Skeletal muscle satellite cell (primary cell): ENCODE measurements around the gene HCN1.

Experiments used
- H3K27me3 ChIP-seq: 2 replicates; pipeline ENCODE4 v1.7.0; 2013; ENCODE audit warnings: low read length; ENCODE audit not compliant: control insufficient read depth, insufficient read depth
- H3K36me3 ChIP-seq: 2 replicates; pipeline ENCODE4 v1.7.0; 2013; ENCODE audit warnings: mild to moderate bottlenecking, control low read depth, low read length; ENCODE audit not compliant: insufficient read depth
- H3K4me1 ChIP-seq: 2 replicates; pipeline ENCODE4 v1.7.0; 2013; ENCODE audit warnings: low read length; ENCODE audit not compliant: control insufficient read depth, insufficient read depth
- H3K4me2 ChIP-seq: 2 replicates; pipeline ENCODE4 v1.7.0; 2013; ENCODE audit warnings: mild to moderate bottlenecking, low read length
- H3K4me3 ChIP-seq: 2 replicates; pipeline ENCODE4 v1.7.0; 2013; ENCODE audit warnings: low read length
- H3K9ac ChIP-seq: 2 replicates; pipeline ENCODE4 v1.7.0; 2013; ENCODE audit warnings: mild to moderate bottlenecking, low read depth, low read length, moderate library complexity
- H3K9me3 ChIP-seq: replicated peaks from 2 replicates; pipeline ENCODE4 v1.7.0; 2013; ENCODE audit warnings: mild to moderate bottlenecking, control low read depth, low read length

HCN1 gene

DNA sequence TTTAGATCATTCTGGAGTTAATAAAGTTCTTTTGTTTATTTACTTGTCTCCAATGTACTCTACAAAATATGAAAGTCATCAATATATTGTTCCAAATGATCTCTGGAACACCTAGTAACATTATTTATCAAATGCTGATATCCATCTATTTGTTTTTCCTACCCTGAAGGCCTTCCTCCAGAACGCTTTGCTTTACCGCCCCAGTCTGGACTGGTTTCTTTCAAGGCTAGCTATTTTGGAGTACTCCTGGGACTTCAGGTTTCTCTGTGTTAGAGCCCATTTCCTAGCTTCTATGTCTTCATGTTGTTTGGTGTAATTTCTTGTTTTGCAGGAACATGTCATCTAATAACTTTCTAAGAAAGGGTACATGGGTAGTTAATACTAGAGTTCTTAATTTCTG, 9.6 kb downstream of the HCN1 start:
- no peak overlapping the region for H3K4me2 ChIP-seq
- no peaks in the 10 kb centered on the region for H3K9me3 ChIP-seq
- H3K4me1 ChIP-seq, result no peaks in the 10 kb centered on the region
- H3K4me3 ChIP-seq, result no peak overlapping the region
- H3K36me3 ChIP-seq, result no peaks in the 10 kb centered on the region
- H3K9ac ChIP-seq, result no peak overlapping the region
- no peaks in the 10 kb centered on the region for H3K27me3 ChIP-seq

DNA sequence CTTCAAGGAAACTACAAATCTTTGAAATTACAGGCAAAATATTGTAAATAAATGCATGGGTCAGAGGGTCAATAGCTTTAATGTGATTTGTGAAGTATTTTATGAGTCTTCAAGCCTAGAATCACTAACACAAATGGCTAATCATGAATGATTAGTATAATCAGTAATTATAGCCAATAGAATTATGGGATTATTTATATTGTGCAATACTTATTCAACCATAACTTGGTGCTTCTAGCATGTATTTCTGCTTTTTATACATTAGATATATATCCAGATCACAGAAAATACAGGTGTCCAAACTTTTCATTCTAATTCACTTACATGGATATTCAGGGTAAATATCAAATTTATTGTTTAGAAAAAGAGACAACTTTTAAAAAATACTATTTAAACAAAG, 12.1 kb downstream of the HCN1 start:
- Histone ChIP-seq H3K4me2 (no peak overlapping the region), H3K27me3 (no peaks in the 10 kb centered on the region), H3K4me3 (no peak overlapping the region), H3K9me3 (peaks cover 3% of the 10 kb centered on the region), H3K36me3 (no peaks in the 10 kb centered on the region), H3K9ac (no peak overlapping the region), H3K4me1 (no peaks in the 10 kb centered on the region)

DNA sequence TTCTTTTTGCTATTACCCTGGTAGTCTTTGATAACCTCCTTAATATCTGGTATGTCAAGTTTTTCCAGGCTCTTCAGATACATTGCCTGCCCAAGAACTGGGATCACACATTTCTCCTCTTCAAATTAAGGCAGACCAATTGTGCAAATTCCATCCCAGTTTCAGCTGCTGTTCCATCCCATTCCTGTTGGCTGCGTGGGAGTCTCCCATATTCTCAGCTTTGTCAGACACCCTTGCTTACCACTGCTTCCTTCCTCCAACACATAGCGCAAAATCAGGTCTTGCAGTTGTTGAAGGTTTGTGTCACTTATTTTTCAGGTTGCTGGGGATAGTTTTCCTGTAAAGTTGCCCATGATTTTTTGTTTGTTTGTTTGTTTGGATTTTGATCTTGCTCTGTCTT, 15.2 kb downstream of the HCN1 start:
- Histone ChIP-seq H3K27me3 (no peaks in the 10 kb centered on the region), H3K4me1 (no peaks in the 10 kb centered on the region), H3K9me3 (peaks cover 3% of the 10 kb centered on the region), H3K4me2 (no peak overlapping the region), H3K36me3 (no peaks in the 10 kb centered on the region), H3K9ac (no peak overlapping the region), H3K4me3 (no peak overlapping the region)

DNA sequence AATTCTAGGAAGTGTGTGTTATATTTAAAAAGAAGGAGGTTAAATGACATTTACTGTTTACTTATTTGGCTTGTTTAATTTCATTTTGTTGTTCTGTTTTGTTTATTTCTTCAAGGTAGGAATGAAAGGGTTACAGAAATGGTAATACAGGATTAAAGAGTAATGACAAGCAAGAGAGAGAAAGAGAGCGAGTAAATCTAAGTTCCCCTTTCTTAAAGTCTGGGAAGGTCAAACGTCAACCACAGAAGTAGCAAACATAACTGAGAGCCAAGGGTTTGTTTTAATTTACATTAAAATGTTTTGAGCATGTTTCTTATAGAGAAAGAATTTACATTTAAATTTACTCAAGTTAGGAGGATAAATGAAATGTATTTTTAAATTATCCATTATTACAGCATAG, 18.7 kb downstream of the HCN1 start:
- Histone ChIP-seq H3K27me3 (no peaks in the 10 kb centered on the region), H3K9me3 (peaks cover 3% of the 10 kb centered on the region), H3K4me3 (no peak overlapping the region), H3K36me3 (no peaks in the 10 kb centered on the region), H3K4me2 (no peak overlapping the region), H3K9ac (no peak overlapping the region), H3K4me1 (no peaks in the 10 kb centered on the region)

DNA sequence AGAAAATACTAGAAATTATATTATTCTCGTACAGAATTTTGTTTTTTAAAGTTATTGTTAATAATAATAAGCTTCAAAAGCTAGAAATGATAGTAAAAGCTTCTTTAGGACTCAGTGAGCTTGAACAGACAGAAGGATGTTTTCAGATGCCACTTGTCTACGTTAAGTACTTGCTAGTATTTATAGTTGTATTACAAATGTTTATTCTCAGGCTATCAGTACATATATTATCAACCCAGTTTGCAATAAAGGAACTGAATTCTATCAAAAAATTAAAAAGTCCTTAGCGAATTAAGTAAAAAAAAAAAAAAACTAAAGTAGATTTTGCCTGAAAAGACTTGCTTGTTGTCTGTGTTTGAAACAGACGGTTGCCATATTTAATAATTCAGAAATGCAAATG, 23.9 kb downstream of the HCN1 start:
- H3K4me2 ChIP-seq, result no peak overlapping the region
- H3K36me3 ChIP-seq, result no peaks in the 10 kb centered on the region
- no peak overlapping the region for H3K9ac ChIP-seq
- H3K27me3 ChIP-seq, result no peaks in the 10 kb centered on the region
- H3K9me3 ChIP-seq, result no peaks in the 10 kb centered on the region
- no peaks in the 10 kb centered on the region for H3K4me1 ChIP-seq
- no peak overlapping the region for H3K4me3 ChIP-seq

DNA sequence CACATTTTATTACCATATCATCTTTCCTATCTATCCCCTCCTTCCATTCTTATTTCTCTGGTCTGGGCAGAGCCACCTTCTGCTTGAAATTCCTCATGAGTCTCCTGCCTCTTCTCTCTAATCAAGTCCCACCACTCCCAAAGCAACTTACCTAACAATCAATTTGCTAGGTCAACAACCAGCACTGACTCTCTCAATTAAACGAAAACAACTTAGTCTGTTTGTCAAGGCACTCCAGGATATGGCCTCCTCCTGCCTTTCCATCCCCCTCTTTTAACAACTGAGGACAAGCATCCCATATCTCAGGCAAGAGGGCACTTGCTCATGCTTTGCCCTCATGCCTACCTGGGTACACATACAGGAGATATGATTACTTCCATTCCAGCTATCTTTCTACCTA, 47.4 kb downstream of the HCN1 start:
- Histone ChIP-seq H3K9ac (no peak overlapping the region), H3K4me1 (no peaks in the 10 kb centered on the region), H3K9me3 (peaks cover 4% of the 10 kb centered on the region), H3K4me3 (no peak overlapping the region), H3K4me2 (no peak overlapping the region), H3K27me3 (no peaks in the 10 kb centered on the region), H3K36me3 (no peaks in the 10 kb centered on the region)

DNA sequence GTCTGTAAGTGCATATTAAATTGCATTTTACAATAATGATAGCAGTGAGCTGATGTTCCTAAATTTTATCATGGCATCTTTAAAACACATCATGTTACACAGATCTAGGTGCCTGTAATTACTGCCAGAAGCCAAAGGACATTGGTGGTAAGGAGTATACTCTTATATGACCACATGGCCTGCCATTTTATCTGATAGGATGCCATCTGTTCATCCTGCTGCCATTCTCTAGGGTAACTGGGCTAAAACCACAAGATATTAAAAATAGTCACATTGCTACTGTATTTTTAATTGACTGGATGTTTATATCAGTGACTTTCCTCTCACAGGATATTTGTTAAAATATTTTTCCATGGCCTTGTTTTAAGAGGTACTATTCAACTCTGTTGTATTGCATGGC, 53.1 kb downstream of the HCN1 start:
- Histone ChIP-seq H3K4me1 (no peaks in the 10 kb centered on the region), H3K4me3 (no peak overlapping the region), H3K27me3 (no peaks in the 10 kb centered on the region), H3K9ac (no peak overlapping the region), H3K9me3 (peaks cover 4% of the 10 kb centered on the region), H3K36me3 (no peaks in the 10 kb centered on the region), H3K4me2 (no peak overlapping the region)

DNA sequence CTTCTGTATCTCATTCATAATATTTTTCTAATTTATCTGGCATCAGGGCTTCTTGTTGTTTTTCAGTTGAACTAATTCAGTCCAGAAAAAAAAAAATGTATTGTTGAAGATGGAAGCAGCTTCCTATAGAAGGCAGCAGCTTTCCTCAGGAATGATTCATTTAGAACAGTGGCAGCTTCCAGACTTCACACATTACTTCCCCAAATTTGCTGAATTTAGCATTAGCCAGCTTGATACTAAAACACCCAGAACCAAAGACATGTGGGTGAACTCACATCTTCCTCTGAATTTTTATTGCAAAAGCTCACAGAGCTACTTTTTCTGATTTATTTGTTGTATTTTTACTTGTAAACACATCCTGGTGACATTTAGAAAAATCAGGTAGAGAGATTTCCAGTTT, 53.8 kb downstream of the HCN1 start:
- Histone ChIP-seq H3K27me3 (no peaks in the 10 kb centered on the region), H3K9me3 (no peaks in the 10 kb centered on the region)

DNA sequence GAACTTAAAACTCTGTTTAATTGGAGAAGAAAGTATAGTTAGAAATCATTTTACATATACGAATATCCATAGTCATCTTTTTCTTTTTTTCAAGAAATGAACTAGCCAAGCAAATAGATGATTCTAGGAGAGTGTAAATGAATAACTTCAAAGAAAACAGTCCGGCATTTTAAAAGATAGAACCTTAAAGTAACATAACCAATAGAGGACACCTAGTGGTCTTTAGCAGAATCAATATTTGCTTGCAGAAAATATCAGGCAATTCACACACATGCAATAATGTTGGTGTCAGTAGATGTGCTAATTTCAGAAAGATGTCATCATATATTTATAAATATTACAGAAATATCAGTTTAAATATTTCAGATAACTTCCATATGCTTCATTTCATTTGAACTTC, 57.1 kb downstream of the HCN1 start:
- H3K4me1 ChIP-seq, result no peaks in the 10 kb centered on the region
- no peaks in the 10 kb centered on the region for H3K27me3 ChIP-seq
- no peak overlapping the region for H3K9ac ChIP-seq
- H3K4me3 ChIP-seq, result no peak overlapping the region
- H3K4me2 ChIP-seq, result no peak overlapping the region
- H3K36me3 ChIP-seq, result no peaks in the 10 kb centered on the region
- peaks cover 6% of the 10 kb centered on the region for H3K9me3 ChIP-seq

More for the DNA sequence above, 53.8 kb downstream of the HCN1 start:
- H3K4me1 ChIP-seq, result no peaks in the 10 kb centered on the region
- H3K4me3 ChIP-seq, result no peak overlapping the region
- no peaks in the 10 kb centered on the region for H3K36me3 ChIP-seq
- H3K4me2 ChIP-seq, result no peak overlapping the region
- no peak overlapping the region for H3K9ac ChIP-seq

DNA sequence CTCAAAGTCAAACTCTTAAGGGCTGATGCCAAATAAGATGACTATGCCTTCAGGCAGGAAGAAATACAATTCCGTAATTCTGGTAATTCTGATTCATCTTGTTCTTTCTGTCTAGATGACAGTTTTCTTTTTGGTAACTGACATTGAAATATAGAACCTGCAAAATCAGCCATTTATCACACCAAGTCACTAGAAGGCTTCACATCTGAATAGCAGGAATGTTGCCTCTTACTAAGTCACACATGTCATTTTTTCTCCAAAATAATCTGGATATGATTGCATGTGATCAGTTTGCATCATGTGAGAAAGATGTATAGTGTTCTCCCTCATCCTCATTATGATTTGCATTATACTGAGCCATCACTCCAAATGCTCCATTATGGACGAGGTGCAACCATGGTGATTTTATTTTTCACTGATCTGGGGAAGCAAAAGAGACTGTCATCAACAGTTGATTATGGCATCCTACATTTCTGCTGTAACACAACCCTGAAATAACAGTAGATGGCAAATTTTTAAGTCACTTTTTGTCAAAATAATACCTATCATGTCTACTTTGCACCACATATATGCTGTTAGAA, 69.0 kb downstream of the HCN1 start:
- no peaks in the 10 kb centered on the region for H3K4me1 ChIP-seq
- H3K36me3 ChIP-seq, result no peaks in the 10 kb centered on the region
- H3K9me3 ChIP-seq, result peaks cover 7% of the 10 kb centered on the region

DNA sequence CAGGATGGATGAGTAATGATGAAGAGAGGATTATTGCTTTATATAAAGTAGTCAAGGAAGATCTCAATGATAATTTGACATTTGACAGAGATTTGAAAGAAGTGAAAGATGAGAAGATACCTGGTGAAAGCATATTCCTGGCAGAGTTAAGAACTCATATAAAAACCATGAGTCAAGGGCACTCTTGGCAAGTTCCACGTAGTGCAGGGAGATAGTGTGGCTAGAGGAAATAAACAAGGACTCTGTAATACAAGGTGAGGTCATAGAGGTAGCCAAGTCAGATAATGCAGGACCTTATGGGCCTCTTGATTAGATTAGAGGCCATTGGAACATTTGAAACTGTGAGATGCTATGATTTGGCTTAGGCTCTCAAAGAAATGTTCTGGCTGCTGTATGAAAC, 72.3 kb downstream of the HCN1 start:
- Histone ChIP-seq H3K36me3 (no peaks in the 10 kb centered on the region), H3K27me3 (no peaks in the 10 kb centered on the region), H3K4me3 (no peak overlapping the region)

More for the DNA sequence above, 69.0 kb downstream of the HCN1 start:
- no peaks in the 10 kb centered on the region for H3K27me3 ChIP-seq
- no peak overlapping the region for H3K9ac ChIP-seq
- no peak overlapping the region for H3K4me2 ChIP-seq
- H3K4me3 ChIP-seq, result no peak overlapping the region

DNA sequence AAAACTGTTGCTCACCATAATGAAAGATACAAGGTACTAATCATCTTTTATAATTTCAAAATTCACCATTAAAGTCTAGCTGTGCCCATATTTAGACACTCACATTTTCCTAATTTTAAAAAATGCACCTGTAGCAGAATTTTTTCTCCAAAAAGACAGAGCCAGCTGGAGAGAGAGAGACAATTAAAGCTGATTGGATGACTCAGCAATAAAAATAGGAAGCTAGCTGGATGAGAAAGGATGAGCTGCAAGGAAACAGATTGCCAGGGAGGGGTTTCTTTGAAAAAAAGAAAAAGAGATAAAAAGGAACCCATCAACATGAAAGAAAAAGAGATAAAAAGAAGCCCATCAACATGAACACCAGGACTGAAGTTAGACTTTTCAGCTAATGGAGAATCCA, 73.8 kb downstream of the HCN1 start:
- Histone ChIP-seq H3K36me3 (no peaks in the 10 kb centered on the region), H3K9ac (no peak overlapping the region), H3K27me3 (no peaks in the 10 kb centered on the region), H3K4me3 (no peak overlapping the region), H3K9me3 (peaks cover 7% of the 10 kb centered on the region), H3K4me2 (no peak overlapping the region), H3K4me1 (no peaks in the 10 kb centered on the region)

More for the DNA sequence above, 72.3 kb downstream of the HCN1 start:
- Histone ChIP-seq H3K9ac (no peak overlapping the region), H3K4me2 (no peak overlapping the region), H3K4me1 (no peaks in the 10 kb centered on the region), H3K9me3 (peaks cover 7% of the 10 kb centered on the region)
